Measurements from ENCODE around the gene DHX16.
"Not testable (repeated sequence)": the region's sequence is repeated elsewhere in the genome, so short reads cannot be mapped to it uniquely, and the experiment has no call there.

The DHX16 gene

DNA sequence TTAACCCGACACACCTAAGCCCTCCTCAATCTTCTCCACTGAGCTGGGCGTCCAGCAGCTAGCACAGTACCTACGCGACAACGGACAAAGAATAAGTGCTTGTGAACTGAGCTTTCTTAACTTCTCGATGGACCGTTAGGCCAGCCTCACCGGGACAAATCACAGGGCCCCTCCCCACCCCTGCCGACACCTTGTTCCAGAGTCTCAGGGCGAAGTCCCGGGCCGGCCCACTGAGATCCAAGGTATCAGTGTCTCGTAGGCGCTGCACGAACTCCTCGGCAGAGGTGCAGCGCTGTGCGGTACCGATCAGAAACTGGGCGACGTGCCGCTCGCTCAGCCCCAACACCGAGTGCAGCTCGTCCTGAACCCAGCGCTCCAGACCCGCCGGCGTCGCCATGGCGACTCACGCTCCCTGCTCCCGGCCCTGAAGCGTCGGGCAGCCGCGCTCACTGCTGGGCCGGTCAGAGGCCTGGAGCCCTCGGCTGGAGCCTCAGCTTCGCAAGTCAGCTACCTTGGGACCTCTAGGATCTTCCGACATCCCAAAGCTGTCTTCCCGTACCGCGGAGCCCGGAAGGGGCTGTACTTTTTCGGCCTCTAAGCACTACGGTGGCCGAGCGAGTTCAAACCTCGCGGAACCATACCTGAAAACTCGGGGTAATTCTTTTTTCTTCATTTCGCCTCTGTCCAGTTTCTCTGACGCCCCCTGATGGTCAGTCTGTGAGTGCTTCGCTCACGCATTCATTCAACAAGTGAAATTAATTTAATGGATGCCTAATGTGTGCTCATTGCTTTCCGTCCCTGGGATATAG, at the start of gene DHX16:
Gene DHX16, minus strand, starts transcription at position 562 of the 809 bp plus-strand sequence. Its CDS starts 165 bp downstream, at position 397.
- Mint-ChIP-seq H3K27me3 (no peaks in the 10 kb centered on the region), H3K4me3 (peak within 1 kb of the TSS; percentile 87), H3K9me3 (no peaks in the 10 kb centered on the region), H3K36me3 (peaks cover 32% of the 10 kb centered on the region), H3K27ac (peak within 1 kb of the TSS; percentile 84), H3K4me1 (peaks cover 44% of the 10 kb centered on the region)
- DNase-seq: peak; percentile 94
- CTCF ChIA-PET: interaction anchor here (0.6 to 3.5 kb wide), 18 partner anchors 9 to 192 kb away, joined by 3 to 20 read pairs (median 4); no protein-coding TSS in a partner anchor

GRCh38 chr6:30722025-30722279, 49.1 kb upstream of the DHX16 start:
- CTCF ChIA-PET: interaction anchor here (0.5 to 12.3 kb wide), 18 partner anchors 10 to 366 kb away, joined by 3 to 285 read pairs (median 4); partner anchors contain the start of genes DHX16 and VARS2
- peaks cover 62% of the 10 kb centered on the region for H3K4me1 Mint-ChIP-seq
- H3K36me3 Mint-ChIP-seq: peaks cover 63% of the 10 kb centered on the region
- not testable (repeated sequence) for DNase-seq, H3K27me3 Mint-ChIP-seq, H3K9me3 Mint-ChIP-seq
- H3K4me3 Mint-ChIP-seq: peak overlapping the region; percentile 88
- H3K27ac Mint-ChIP-seq: peak overlapping the region; percentile 92

DNA sequence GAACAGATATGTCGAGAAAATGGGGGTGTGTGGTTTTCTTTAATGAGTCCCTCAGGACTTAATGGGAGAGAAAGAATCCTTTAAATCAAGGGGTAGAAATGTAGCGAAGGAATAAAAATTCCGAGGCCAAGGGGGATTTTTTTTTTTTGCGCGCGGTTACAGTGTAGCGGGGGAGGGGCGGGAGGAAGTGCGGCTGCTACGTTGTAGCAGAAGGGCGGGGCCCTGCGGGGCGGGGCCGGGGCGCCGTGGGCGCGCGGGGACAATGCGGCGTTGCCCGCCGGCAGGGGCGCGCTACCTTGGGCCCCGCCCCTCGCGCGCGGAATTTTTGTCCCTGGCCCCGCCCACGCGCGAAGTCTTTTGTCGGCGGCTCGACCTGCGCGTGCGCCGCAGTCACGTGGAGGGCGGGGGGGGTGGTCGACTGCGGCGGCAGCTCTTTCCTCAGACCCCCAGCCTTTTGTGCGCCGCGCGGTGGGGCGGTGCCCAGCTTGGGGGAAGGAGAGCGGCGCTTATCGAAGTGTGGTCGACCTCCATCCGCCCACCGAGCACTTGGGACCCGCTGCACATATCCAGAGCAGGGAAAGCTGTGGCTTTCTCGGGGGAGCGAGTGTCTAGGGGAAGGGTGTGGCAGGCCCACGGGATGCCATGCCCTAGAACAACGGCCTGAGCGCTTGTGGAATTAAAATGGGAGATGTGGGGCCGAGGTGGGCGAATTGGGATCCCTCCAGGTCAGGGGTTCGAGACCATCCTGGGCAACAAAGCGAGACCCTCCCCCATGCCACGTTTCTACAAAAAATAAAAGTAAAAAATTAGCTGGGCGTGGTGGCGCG, 48.6 kb upstream of the DHX16 start:
- DNase-seq: peak; percentile 93
- Mint-ChIP-seq H3K36me3 (peaks cover 63% of the 10 kb centered on the region), H3K27ac (peak overlapping the region; percentile 92), H3K4me1 (peaks cover 64% of the 10 kb centered on the region), H3K27me3 (no peaks in the 10 kb centered on the region), H3K4me3 (peak overlapping the region; percentile 88), H3K9me3 (no peaks in the 10 kb centered on the region)
- CTCF ChIA-PET: interaction anchor here (0.5 to 12.3 kb wide), 15 partner anchors 10 to 366 kb away, joined by 3 to 285 read pairs (median 4); partner anchors contain the start of genes DHX16 and VARS2

DNA sequence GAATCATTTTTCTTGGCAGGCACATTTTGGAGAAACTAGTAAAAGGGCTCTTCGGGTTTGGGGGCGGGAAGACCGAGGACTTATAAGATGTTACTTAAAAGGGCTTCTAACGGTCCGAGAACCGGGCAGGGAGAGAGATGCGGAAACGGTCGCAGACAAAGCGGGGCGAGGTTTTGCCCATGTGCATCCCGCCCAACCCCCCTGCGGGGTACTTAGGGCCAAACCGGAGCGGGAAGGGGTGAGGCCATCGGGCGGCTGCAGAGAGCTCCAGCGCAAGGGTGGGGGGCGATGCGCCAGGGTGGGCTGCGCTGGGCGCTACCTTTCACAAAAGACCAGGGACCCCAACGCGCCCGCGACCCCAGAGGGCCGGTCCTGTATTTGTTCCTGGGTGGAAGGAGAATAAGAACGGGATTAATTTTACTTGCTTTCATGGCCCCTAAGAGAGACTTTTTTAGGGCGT, 48.0 kb upstream of the DHX16 start:
- Mint-ChIP-seq H3K27ac (peak overlapping the region; percentile 92), H3K36me3 (peaks cover 65% of the 10 kb centered on the region), H3K27me3 (no peaks in the 10 kb centered on the region), H3K4me3 (peak overlapping the region; percentile 88), H3K4me1 (peaks cover 66% of the 10 kb centered on the region), H3K9me3 (no peaks in the 10 kb centered on the region)
- peak; percentile 75 for DNase-seq
- CTCF ChIA-PET: interaction anchor here (1.0 to 12.3 kb wide), 5 partner anchors 13 to 106 kb away, joined by 3 to 285 read pairs (median 8); no protein-coding TSS in a partner anchor

GRCh38 chr6:30719791-30720737, 47.3 kb upstream of the DHX16 start, which contains the start of gene TUBB:
Gene TUBB (plus strand): TSS chr6:30720352. CDS start chr6:30720507, 155 bp downstream.
- H3K4me1 Mint-ChIP-seq: peaks cover 66% of the 10 kb centered on the region
- CTCF ChIA-PET: interaction anchor here (1.2 to 12.3 kb wide), 5 partner anchors 11 to 105 kb away, joined by 3 to 285 read pairs (median 5); partner anchors contain the start of gene MRPS18B
- peak; percentile 97 for DNase-seq
- H3K4me3 Mint-ChIP-seq: peak within 1 kb of the TSS; percentile 88
- peak within 1 kb of the TSS; percentile 92 for H3K27ac Mint-ChIP-seq
- no peaks in the 10 kb centered on the region for H3K9me3 Mint-ChIP-seq
- H3K36me3 Mint-ChIP-seq: peaks cover 64% of the 10 kb centered on the region
- H3K27me3 Mint-ChIP-seq: no peaks in the 10 kb centered on the region

GRCh38 chr6:30719356-30719755, 46.5 kb upstream of the DHX16 start:
- no peaks in the 10 kb centered on the region for H3K9me3 Mint-ChIP-seq
- H3K4me3 Mint-ChIP-seq: peak overlapping the region; percentile 88
- peaks cover 64% of the 10 kb centered on the region for H3K4me1 Mint-ChIP-seq
- H3K27ac Mint-ChIP-seq: peak overlapping the region; percentile 92
- no peak for DNase-seq
- H3K27me3 Mint-ChIP-seq: no peaks in the 10 kb centered on the region
- H3K36me3 Mint-ChIP-seq: peaks cover 64% of the 10 kb centered on the region
- CTCF ChIA-PET: interaction anchor here (1.2 to 12.3 kb wide), 4 partner anchors 12 to 101 kb away, joined by 3 to 285 read pairs (median 6); partner anchors contain the start of gene MRPS18B

GRCh38 chr6:30717845-30718720, 45.3 kb upstream of the DHX16 start:
- CTCF ChIA-PET: interaction anchor here (0.8 to 12.3 kb wide), 4 partner anchors 13 to 100 kb away, joined by 3 to 285 read pairs (median 4); partner anchors contain the start of gene MRPS18B
- H3K27me3 Mint-ChIP-seq, DNase-seq, H3K9me3 Mint-ChIP-seq: not testable (repeated sequence)
- peak overlapping the region; percentile 97 for H3K27ac Mint-ChIP-seq
- peaks cover 63% of the 10 kb centered on the region for H3K36me3 Mint-ChIP-seq
- H3K4me3 Mint-ChIP-seq: peak overlapping the region; percentile 88
- H3K4me1 Mint-ChIP-seq: peaks cover 60% of the 10 kb centered on the region

- Mint-ChIP-seq H3K27me3 (no peaks in the 10 kb centered on the region), H3K4me1 (peaks cover 62% of the 10 kb centered on the region), H3K9me3 (no peaks in the 10 kb centered on the region), H3K4me3 (peak within 1 kb of the TSS; percentile 88), H3K36me3 (peaks cover 63% of the 10 kb centered on the region), H3K27ac (peak within 1 kb of the TSS; percentile 97)
- CTCF ChIA-PET: interaction anchor here (0.6 to 12.3 kb wide), 4 partner anchors 13 to 191 kb away, joined by 3 to 285 read pairs (median 3); partner anchors contain the start of genes GTF2H4 and MRPS18B
- peak; percentile 100 for DNase-seq
Observed at GRCh38 chr6:30717129-30717844, 44.5 kb upstream of the DHX16 start, which contains the start of gene MDC1. Gene MDC1 (minus strand): TSS chr6:30717281. CDS start chr6:30715175, 2,106 bp downstream.

- Mint-ChIP-seq H3K27ac (peak overlapping the region; percentile 97), H3K27me3 (no peaks in the 10 kb centered on the region), H3K9me3 (no peaks in the 10 kb centered on the region), H3K4me1 (peaks cover 67% of the 10 kb centered on the region), H3K4me3 (peak overlapping the region; percentile 88), H3K36me3 (peaks cover 63% of the 10 kb centered on the region)
- CTCF ChIA-PET: interaction anchor here (0.6 to 12.3 kb wide), 3 partner anchors 37 to 191 kb away, joined by 3 to 285 read pairs (median 3); partner anchors contain the start of genes GTF2H4 and MRPS18B
- no peak for DNase-seq
Observed at GRCh38 chr6:30716879-30717128, 44.0 kb upstream of the DHX16 start.

GRCh38 chr6:30714263-30714662, 41.5 kb upstream of the DHX16 start:
- no peak overlapping the region for H3K4me3 Mint-ChIP-seq
- H3K27me3 Mint-ChIP-seq: no peaks in the 10 kb centered on the region
- H3K36me3 Mint-ChIP-seq: peaks cover 65% of the 10 kb centered on the region
- no peak overlapping the region for H3K27ac Mint-ChIP-seq
- DNase-seq: no peak
- CTCF ChIA-PET: interaction anchor here (0.9 kb wide), 1 partner anchor 9 kb away, joined by 5 read pairs; no protein-coding TSS in a partner anchor
- H3K9me3 Mint-ChIP-seq: no peaks in the 10 kb centered on the region
- H3K4me1 Mint-ChIP-seq: peaks cover 73% of the 10 kb centered on the region

- DNase-seq: no peak
- Mint-ChIP-seq H3K4me3 (peak overlapping the region; percentile 67), H3K9me3 (no peaks in the 10 kb centered on the region), H3K27me3 (no peaks in the 10 kb centered on the region), H3K36me3 (peaks cover 71% of the 10 kb centered on the region), H3K27ac (peak overlapping the region; percentile 92), H3K4me1 (peaks cover 61% of the 10 kb centered on the region)
- CTCF ChIA-PET: interaction anchor here (1.0 to 1.8 kb wide), 3 partner anchors 10 to 40 kb away, joined by 3 to 10 read pairs (median 4); partner anchors contain the start of gene DHX16
Observed at GRCh38 chr6:30712441-30712945, 39.7 kb upstream of the DHX16 start.

Measured in activated naive CD4-positive, alpha-beta T cell treated with anti-CD3 and anti-CD28 coated beads, Interleukin-2, amount 10 ng/mL, durations not matched to agents 7 days and 5 days (primary cell).